Right lung (tissue), 5 donors: ENCODE results near the gene ZP4. TPM values are rescaled to one million over a fixed set of nuclear protein-coding genes. Genes with fewer than 3 reads are reported as not detected.
"Not testable (repeated sequence)": the region's sequence is repeated elsewhere in the genome, so short reads cannot be mapped to it uniquely, and the experiment has no call there.

Source experiments
- DNase-seq, 2 donors: peaks; one replicate each; pipeline ENCODE4 v3.0.0-alpha.2; 2013
- polyA plus RNA-seq, 5 donors: library from polyadenylated mRNA; unstranded; fragments of 120-200 nt; gene quantifications; one replicate each; pipeline versions ENCODE4 v1.2.1 to v1.2.3, GENCODE V29; 2013; ENCODE audit warnings: inconsistent platforms in 1 of 5, low replicate concordance in 1 of 5; ENCODE audit not compliant: insufficient read length in 5 of 5, insufficient read depth in 1 of 5

The ZP4 gene
- polyA plus RNA-seq, 5 donors = not detected

GRCh38 chr1:237877631-237878030 lies 13.1 kb downstream of the ZP4 start:
- DNase-seq = no peak

GRCh38 chr1:237875291-237875690 lies 15.4 kb downstream of the ZP4 start:
- DNase-seq = no peak

DNA sequence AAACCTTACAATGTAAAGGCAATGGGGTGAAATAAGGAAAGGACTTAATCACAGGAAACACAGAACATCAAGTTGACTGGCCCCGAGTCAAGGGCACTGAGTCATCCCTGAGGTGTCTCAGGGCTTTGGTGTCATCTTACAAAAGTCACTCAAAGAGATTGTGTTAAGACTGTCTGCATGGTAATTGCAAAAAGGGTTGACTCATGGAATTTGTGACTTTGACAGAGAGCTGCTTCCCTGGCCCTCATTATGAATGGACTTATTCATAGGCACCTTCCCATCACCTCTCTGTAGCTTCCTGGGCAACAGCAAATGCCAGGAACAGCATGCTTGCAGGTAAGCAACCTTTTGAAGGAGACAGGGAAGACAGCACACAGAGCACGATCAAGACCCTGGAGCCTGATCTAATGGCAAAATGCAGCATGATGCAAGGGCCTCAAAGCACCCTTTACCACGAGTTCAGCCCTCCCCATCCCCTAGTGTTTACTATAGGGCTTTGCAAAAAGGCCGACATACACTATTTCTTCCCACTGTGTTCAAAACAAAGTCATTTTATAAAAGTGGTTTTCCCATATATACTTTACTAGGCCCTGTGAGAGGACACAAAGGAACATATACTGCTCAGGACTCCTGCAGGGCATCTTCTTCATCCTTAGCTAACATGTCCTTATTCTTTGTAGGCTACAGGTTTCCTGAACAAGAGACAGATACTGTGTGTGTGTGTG lies 17.1 kb downstream of the ZP4 start:
- DNase-seq = no peak

DNA sequence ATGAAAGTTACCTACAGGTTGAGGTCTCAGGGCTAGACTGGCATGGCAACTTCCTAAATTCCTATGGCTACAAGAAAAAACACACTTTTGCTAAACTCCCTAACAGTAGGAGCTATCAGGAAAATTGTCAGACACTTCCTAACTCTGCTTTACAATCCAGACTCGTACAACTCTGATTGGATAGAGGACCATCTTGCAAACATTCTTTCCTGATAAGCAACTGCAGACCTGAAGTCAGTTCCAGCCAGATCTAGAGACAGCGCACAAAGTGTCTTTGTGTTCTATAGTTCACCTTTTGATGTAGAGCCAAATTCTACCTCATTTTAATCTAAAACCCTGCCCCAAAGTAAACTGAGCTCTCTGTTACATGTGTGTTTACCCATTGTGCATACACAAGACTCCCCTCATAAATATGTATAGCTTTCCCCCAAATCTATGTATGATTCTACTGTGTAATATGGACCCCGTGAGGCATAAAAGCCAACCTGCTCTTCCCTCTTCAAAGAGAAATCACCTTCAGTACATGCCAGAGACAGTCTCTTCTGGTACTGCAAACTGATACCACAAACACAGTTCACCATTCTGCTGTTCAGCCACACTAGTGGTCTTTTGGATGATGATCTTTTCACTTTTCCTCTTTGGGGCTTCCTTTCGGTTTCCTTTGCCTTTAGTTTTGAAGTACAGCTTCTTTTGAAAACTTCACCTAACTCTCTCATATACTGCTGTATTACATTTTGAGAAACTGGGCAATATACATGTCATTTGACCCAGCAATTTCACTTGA lies 21.7 kb downstream of the ZP4 start:
- peak in 1 of 2 donors; percentile 13 for DNase-seq

DNA sequence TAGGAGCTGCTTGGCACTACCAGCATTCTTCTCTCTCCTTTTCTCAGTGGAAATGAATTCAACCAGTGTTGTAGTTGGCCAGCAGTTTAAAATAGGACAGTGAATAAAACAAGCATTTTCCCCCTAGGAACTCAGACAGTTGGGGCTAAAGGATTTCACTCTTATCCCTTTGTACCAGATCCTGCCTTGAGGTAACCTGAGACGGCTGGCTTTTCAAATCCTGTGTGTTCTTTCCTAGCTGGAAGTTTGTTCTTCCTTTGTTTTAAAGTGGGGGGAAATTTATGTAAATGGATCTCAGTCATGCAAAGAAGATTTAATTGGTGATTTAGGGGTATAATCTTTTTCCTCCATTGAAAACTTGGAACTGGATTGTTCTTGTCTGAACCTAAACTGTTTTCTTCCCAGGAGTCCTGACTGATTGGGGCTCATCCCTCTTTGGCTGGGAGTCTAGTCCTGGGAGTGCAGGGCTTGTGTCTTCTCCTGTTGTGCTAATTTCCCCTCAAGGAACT lies 23.3 kb downstream of the ZP4 start:
- DNase-seq = no peak

GRCh38 chr1:237864338-237865244 lies 26.1 kb downstream of the ZP4 start:
- peak; percentile 54 for DNase-seq

- DNase-seq = no peak
Observed at GRCh38 chr1:237863234-237863633, 27.5 kb downstream of the ZP4 start.

DNA sequence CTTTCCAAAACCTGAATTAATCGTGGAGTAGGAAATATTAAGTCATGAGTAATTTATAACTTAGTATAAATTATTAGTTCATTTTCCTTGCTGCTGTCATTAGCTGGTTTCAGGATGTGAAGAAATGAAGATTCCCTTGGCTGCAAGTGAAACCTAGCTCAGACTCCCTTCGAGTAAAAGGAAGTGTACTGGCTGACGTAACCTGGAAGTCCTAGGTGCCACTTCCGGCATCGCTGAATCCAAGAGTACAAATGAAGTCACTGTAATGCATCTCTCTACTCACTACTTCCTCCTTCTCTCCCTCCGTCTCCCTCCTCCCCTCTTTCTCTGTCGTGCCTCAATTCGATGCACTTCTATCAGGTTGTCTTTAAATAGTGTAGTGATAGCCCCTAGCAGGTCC lies 28.8 kb downstream of the ZP4 start:
- DNase-seq = no peak

GRCh38 chr1:237858992-237859391 lies 31.7 kb downstream of the ZP4 start:
- no peak for DNase-seq

DNA sequence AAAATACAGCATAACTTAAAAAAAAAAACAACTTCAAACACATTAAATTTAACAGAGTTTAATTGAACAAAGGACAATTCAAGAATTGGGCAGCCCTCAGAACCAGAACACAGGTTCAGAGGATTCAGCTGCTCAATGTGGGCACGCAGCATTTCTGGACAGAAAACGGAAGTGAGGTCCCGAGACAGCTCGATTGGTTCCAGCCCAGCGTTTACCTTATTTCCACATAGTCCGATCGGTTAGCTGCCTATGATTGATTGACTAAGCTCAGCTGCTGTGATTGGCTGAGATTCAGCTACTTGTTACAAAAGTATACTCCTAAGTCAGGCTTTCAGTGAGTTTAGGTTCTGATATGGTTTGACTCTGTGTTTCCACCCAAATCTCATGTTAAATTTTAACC lies 33.3 kb downstream of the ZP4 start:
- no peak for DNase-seq

DNA sequence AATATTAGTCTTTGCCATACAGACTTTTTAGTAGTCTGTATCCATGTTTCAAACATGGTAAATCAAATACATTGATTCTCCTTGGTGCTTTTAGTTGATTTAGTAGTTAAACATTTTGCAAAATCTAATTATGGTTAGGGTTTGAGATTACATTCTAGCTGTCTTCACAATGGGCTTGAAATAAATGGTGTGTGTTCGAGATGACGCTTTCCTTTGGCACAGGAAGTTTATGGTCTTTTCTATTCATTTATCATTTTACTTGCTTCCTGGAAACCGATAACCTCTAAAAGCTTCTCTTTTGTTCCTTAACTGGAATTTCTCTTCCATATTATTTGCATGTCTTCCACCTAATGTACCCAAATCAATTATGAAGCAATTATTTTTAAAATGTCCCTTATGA lies 38.4 kb downstream of the ZP4 start:
- DNase-seq = no peak

DNA sequence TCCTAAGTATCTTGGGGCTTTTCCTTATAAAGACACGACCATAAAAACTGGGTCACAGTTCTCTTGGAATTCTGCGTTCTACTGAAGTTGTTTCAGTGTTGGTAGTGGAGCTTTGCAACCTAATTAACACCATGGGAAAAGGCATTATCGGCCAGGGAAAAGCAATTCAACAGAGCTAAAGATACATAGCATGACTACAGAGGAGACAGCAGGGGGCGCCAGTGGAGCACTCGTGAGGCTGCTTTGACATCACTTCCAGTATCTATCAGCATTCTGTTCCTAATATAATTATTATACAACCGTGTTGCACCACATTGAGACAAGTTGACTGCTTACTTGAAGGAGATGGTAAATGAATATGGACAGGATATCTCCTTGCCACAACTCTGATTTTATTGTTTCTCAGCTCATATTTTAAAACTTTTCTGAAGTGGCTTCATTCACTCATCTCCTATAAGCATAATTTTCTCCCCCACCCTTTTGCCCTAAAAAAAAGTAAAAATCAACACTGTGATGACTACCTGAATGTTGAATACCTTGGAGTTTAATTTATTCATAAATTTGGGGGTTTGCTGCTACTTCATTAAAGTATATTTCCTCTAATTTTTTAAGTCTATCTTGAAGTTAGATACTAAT lies 39.4 kb downstream of the ZP4 start:
- DNase-seq = peak in 1 of 2 donors; percentile 10

DNA sequence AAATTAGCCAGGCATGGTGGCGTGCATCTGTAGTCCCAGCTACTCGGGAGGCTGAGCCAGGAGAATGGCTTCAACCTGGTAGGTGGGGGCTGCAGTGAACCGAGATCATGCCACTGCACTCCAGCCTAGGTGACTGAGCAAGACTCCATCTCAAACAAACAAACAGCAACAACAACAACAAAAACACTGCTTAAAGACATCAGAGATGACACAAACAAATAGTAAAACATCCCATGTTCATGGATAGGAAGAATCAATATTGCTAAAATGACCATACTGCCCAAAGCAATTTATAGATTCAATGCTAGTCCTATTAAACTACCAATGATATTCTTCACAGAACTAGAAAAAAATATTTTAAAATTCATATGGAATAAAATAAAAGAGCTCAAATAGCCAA lies 47.2 kb downstream of the ZP4 start:
- DNase-seq = not testable (repeated sequence)

- no peak for DNase-seq
Observed at GRCh38 chr1:237841485-237841884, 49.2 kb downstream of the ZP4 start.

DNA sequence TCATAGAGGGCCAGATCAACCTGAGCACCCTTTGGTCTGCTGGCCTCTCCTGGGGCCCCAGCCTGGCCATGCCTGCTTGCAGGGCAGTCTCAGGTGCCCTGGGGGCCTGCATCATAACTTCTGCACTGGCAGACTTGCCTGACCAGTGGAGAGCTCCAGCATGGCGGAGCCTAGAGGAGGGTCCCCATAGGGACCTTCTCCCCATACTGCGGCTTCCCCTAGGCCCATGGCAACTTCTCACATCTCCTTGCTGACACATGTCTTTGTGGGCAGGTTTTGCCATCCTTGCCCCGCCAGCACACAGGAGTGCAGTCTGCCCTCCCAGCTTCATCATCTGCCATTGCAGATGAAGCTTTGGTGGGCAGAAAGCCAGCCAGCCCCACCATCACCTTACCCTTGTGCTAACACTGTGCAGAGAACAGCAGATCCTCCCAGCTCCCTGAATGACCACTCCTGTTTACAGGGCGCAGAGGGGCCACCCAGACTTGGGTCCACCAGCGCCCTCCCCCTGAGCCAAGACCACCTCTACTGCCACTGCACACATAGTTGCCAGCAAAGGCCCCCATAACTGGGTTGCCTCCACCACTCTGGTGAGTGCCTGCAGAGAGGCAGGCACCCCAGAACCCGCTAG lies 51.7 kb downstream of the ZP4 start:
- no peak for DNase-seq

DNA sequence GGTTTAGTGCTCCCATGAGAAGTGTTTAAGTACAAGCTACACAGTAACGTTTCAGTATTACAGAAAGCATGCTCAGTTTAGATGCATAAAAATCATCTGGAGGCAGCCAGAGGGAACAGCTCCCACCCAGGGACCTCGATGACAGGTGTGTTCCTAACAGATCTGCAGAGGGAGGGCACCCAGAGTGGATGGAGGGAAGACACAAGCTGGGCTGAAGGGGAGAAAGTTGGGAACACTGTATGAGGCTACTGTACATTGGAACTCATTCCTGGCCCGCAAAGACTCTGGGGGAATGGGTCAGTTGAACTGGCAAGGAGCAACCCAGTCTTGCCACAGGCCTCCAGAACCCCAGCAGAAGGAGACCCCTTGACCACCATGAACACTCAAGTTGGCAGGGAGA lies 52.4 kb downstream of the ZP4 start:
- DNase-seq = no peak

GRCh38 chr1:237834461-237834860 lies 56.3 kb downstream of the ZP4 start:
- DNase-seq = no peak

GRCh38 chr1:237834048-237834447 lies 56.7 kb downstream of the ZP4 start:
- no peak for DNase-seq

GRCh38 chr1:237832858-237833257 lies 57.9 kb downstream of the ZP4 start:
- DNase-seq = no peak
